Activated T-cell treated with anti-CD3 and anti-CD28 coated beads for 4 hours (primary cell): ENCODE data around the gene TSPAN4.

Experiments
- DNase-seq: peaks from one replicate; pipeline ENCODE4 v3.0.0-alpha.2; 2020

TSPAN4 gene

GRCh38 chr11:893008-893654 lies 50.5 kb downstream of the TSPAN4 start:
- DNase-seq: no peak

- no peak for DNase-seq
Measured at GRCh38 chr11:894575-895201, 52.0 kb downstream of the TSPAN4 start.

- DNase-seq: no peak
Measured at GRCh38 chr11:895331-896110, 52.9 kb downstream of the TSPAN4 start.

GRCh38 chr11:897253-898142 lies 54.8 kb downstream of the TSPAN4 start:
- DNase-seq: no peak

- DNase-seq: no peak
Measured at GRCh38 chr11:898143-898511, 55.5 kb downstream of the TSPAN4 start.

- no peak for DNase-seq
Measured at GRCh38 chr11:898540-899190, 56.0 kb downstream of the TSPAN4 start.

- DNase-seq: no peak
Measured at GRCh38 chr11:899724-900123, 57.1 kb downstream of the TSPAN4 start.

GRCh38 chr11:900545-900944 lies 57.9 kb downstream of the TSPAN4 start:
- no peak for DNase-seq

- DNase-seq: no peak
Measured at GRCh38 chr11:901452-902061, 58.9 kb downstream of the TSPAN4 start.

GRCh38 chr11:904380-904779 lies 61.7 kb downstream of the TSPAN4 start:
- DNase-seq: no peak

- no peak for DNase-seq
Measured at GRCh38 chr11:905952-906351, 63.3 kb downstream of the TSPAN4 start.

GRCh38 chr11:907668-908067 lies 65.0 kb downstream of the TSPAN4 start:
- no peak for DNase-seq

GRCh38 chr11:908273-908672 lies 65.6 kb downstream of the TSPAN4 start:
- no peak for DNase-seq

- DNase-seq: no peak
Measured at GRCh38 chr11:909406-909805, 66.8 kb downstream of the TSPAN4 start.

GRCh38 chr11:910044-910588 lies 67.5 kb downstream of the TSPAN4 start:
- peak; percentile 64 for DNase-seq

- DNase-seq: peak; percentile 72
Measured at GRCh38 chr11:910589-911030, 68.0 kb downstream of the TSPAN4 start, which contains the start of gene CHID1. CHID1 (minus strand) TSS chr11:910810; CDS start chr11:904816, 5,994 bp downstream.

GRCh38 chr11:911031-911889 lies 68.6 kb downstream of the TSPAN4 start:
- DNase-seq: peak; percentile 17

GRCh38 chr11:911890-912219 lies 69.2 kb downstream of the TSPAN4 start:
- DNase-seq: no peak

- DNase-seq: no peak
Measured at GRCh38 chr11:912266-912665, 69.6 kb downstream of the TSPAN4 start.

GRCh38 chr11:913043-913442 lies 70.4 kb downstream of the TSPAN4 start:
- no peak for DNase-seq

GRCh38 chr11:914204-914603 lies 71.6 kb downstream of the TSPAN4 start:
- DNase-seq: no peak
